Stimulated activated CD4-positive, alpha-beta T cell treated with anti-CD3 and anti-CD28 coated beads, Interleukin-15, amount 100 ng/mL, for 1 hour (primary cell): Measurements from ENCODE around the gene STMN1.

Experiments used
- DNase-seq, 2 donors: peaks; one replicate each; pipeline ENCODE4 v3.0.0-alpha.2; 2020; ENCODE audit warnings: low read depth in 1 of 2, low spot score in 1 of 2

Gene STMN1

DNA sequence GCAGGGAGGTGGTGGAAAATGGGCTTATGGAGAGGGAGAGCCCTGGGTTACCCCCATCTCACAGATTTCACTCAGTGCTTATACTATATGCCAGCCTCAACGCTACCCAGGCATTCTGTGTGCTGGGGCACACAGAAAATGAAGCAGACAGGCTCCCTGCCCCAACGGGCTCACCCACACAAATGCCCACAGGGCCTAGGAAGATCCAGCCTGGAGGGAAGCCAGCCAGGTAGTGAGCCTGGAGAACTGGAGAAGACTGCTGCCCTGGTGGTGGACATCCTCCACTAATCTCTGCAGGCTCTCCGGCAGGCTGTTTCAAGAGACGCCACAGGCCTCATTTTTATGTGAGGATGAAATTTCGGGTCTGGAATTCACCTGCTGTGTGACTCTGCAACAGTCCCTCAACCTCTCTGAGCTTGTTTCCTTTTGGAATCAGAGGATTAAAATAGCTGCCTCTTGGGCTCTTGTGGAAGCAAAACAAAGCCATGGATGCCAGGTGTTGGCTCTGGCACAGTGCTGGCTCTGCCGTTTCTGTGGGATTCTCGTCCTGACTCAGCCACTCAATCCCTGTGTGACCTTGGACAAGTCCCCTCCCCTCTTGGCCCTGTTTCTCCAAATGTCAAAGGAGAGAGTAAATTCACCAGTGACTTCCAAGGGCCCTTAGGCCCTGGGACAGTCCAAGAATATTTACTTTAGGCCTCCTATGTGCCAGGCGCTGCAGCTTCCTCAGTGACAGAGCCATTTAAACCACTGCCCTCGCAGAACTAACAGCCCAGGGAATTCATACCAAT, 34.3 kb downstream of the STMN1 start:
- DNase-seq, result no peak

DNA sequence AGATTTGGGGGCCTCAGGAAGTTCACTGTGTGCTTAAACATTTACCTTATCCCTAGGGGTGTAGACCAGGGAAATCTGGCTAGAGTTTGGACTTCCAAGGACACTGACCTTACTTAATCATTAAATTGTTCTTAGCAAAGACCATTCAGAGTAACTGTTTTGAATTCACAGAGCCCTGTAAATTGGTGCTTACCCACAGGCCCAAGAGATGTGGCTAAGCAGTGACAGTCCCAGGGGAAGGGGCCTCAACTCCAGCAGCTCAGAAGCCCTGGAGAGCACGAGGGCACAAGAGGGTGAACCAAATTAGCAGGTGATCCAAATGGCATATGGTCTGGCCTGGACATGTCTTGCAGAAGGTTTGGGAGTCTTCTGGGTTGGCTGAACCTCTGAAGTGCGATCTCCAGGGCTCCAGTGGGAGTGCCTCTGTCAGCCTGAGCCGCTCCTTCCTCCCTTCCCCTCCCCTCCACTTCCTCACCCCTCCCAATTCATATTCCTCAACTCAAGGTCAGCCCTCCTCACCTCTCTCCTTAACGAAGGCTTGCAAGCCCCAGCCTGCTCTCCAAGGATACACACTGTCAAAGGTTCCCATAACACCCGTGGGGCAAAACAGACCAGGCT, 35.0 kb downstream of the STMN1 start:
- no peak for DNase-seq

DNA sequence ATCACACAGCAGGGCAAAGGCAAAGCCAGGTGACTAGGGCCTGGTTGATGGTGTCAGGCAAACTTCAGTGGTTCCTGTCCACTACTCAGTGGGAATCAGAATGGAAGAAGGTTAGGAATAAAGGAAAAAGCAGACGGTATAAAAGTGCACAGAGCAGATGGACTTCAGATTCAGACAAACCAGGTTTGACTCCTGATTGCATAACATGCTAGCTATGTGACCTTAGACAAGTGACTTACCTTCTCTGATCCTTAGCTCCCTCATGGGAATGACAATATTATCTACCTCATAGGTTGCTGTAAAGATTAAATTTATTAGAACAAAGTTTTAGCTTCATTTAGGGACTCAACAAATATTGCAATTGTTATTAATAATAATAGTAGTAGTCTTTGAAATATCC, 35.6 kb downstream of the STMN1 start:
- DNase-seq, result no peak

DNA sequence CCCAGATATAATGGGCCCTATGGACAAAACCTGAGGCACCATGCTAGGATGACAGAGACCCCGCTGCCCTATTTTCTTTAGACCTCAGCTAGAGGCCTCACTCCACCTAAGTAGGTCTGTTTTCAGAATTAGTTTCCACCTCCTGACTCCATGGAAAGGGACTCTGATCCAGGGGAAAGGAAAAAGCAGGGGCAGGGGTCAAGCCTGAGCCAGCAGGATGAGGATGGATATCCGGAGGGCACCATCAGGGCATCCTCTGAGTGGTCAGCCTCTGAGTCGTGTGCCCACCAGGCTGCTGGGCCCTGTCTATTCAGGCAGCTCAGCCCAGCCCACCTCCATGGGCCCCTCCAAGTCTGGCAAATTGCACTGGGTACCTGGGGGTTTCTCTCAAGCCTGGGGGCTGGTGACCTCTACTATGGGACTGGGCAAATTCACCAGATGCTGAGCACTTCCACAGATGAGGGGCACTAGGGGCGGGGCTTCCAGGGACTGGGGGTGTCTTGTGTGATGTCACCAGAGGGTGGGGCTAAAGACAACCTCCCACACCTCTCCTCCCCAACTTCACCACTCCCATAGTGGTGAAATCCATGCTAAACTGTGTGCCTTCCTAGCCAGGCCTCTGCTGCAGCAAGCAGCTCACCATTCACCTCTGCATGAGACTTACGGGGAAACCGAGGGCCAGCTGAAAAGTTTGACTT, 36.2 kb downstream of the STMN1 start:
- no peak for DNase-seq

DNA sequence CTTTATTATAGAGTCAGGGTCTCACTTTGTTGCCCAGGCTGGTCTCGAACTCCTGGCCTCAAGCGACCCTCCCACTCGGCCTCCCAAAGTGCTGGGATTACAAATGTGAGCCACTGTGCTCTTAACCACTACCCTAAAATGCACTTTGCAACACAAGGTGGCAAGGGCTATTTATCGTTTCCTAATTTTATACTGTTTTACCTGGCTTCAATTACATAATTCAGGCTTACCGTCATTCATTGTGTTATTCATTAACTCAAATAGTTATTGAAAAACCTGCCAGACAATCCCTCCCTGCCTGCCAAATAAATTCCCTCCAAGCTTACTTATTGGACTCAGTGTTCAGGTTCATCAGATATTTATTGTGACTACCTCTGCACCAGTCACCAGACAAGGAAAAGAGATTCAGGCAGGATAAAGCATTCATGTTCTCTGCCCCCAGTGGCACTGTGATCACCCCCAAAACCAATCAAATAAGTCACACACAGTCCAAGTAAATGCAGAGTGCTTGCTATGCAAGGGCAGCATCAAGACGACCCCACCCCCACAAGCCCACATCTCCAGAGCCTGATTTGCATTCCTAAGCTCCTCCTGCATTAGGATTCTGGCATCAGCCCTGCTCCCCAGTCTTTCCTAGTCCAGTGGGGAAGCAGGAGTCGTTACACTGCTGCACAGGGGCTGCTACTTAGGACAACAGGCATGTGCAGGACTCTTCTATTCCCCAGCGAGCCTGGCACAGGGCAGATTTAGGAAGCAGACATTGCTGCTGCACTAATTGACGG, 38.8 kb downstream of the STMN1 start:
- no peak for DNase-seq

DNA sequence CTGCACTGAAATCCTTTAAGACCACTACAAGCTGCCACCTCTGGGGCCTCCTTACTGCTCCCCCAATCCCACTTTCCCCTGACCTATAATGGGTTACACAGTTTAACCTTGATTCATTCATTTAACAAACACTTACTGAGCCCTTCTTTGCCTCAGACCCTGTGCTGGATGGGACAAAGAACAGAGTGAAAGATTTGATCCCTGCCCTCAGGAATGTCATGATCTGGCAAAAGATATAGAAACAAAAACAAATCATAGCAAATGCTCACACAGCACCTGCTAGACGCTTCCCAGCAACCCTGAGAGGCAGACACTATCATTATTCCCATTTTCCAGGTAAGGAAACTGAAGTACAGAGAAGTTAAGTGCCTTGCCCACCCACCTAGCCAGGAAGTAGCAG, 39.9 kb downstream of the STMN1 start:
- no peak for DNase-seq

DNA sequence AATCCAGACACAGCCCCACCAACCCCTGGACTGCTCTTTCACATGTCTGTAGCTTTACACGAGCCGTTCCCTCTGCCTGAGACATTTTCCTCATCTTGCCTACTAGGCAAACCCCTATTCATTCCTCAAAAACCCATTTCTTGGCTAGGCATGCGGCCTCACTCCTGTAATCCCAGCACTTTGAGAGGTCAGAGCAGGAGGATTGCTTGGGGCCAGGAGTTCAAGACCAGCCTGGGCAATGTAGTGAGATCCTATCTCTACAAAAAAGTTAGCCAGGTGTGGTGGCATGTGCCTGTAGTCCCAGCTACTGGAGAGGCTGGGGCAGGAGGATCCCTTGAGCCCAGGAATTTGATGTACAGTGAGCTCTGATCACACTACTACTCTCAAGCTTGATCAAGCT, 41.8 kb downstream of the STMN1 start:
- no peak for DNase-seq

DNA sequence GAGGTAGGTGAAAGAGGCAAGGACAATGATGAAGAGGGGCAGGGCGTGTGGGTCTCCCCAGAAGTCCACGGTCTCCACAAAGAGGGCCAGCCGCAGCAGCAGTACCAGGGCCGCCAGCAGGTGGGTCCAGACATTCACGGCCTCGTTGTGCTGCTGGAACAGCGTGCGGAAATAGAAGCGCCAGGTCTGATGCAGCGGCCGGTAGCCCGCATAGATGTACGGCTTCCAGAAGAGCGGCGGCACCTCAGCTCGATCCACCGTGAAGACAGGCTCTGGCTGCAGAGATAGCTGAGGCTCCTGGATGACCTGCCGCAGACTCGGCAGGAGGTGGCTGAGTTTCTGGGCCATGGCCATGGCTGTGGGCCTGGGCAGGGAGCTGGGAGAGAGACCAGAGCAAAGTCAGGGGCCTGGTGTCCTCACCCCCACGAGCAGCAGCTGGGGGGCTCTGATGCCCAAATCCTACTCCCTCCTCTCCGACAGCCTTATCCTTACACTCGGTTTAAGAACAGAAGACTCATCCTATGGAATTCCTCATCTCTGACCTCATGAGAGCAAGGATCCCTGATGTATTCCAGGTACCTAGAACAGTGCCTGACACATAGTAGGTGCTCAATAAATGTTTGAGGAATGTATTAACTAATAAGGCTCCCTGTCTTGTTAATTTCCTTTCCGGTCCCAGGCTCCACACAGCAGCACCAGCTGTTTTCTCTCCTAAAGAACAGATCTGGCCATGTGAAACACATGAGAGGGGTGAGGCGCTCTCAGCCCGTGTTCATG, 42.5 kb downstream of the STMN1 start:
- DNase-seq, result no peak

DNA sequence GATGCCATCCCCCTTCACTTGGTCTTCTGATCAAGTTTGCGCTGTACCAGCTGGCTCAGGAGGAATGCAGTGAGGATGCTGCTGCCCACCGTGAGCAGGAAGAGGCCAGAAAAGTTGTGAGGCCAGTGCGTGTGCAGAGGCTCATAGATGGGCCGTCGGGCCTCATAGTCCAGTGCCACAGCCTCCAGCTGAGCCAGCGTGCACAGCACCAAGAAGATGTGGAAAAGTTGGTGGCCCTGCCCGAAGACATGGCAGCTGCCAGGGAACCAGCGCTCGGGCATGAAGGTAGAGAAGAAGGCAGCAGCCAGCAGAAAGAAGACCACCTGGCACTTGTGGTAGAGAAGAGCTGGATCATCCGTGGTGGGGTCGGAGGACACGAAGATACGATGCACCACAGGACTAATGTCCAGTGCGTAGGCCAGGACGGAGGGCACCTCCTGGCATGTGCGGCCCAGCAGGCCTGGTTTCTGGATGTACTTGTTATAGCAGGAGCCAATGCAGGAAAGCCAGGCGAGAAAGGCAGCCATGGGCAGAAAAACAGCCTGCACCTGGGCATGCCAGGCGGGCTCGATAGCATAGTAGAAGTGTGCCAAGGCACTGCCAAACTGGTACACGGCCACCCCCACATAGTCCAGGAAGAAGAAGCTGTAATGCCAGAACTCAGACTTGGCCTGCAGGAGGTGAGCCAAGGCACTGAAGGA, 43.3 kb downstream of the STMN1 start:
- no peak for DNase-seq

DNA sequence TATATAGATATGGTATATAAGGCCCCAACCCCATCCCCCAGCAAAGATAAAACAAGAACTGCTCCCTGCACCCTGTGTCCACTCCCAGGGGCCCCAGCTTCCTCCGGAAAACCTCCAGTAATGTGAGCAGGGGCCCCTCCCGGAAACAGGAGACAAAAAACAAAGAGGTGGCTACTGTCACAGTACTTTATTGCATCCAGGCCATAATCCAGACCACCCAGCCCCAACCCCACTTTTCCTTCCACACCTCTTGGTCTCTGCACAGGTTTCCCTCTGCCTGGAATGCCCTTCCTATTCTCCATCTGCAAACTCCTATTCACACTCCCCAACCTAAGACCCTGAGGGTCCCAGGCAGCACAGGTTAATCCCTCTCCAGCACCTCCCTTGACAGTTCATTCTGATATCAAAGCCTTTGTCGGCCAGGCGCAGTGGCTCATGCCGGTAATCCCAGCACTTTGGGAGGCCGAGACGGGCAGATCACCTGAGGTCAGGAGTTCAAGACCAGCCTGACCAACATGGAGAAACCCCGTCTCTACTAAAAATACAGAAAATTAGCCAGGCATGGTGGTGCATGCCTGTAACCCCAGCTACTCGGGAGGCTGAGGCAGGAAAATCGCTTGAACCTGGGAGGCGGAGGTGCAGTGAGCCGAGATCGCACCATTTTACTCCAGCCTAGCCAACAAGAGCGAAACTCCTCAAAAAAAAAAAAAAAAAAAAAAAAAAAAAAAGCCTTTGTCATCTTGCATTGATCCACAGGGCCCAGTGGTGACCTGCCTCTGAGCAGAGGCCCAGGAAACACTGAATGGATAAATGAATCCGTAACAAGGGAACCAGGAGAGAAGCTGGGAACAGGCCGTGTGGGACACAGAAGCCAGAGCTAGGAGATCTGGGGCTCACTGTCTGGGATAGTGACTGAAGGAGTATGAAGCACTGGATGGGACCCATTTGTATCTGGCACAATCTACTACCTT, 44.6 kb downstream of the STMN1 start:
- DNase-seq, result no peak

DNA sequence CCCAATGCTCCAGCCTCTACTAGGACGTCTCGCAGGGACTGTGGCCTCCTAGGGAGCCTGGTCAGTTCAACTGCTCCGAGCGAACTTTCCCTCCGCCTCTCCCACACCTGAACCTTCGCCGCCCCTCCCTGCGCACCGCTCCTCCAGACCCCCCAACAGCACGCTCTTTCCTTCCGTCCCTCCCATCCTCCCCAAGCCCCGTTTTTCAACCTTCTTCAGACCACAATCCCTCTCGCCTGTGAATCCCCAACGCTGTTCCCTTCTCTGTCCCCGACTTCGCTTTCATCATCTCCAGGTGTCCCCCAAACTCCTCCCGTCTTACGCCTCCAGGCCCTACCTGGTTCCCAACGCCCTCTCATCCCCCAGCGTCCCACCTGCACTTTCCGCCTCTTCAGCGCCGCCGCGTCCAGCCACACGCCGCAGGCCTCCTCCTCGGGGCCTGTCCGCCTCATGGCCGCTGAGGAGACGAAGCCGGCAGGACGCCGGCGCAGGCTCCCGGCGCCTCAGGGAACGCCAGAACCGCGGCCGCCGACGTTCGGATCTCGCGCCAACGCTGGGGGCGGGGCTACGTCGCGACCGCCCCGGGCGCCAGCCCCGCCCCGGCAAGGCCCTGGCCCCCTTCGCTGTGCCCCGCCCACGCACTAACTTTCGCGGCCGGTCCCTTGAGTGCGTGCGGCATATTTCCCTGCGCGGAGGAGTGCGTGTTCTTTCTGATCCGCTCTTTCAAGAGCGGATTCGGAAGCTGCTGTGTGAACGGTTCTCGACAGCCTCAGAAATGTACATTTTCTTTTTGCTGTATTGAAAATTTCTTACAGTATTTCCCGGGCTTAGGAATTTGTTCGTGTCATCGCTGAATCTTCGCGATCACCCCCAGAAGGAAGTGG, 47.1 kb downstream of the STMN1 start, which contains the start of gene AUNIP:
AUNIP (minus strand) TSS at position 552 of the 884 bp plus-strand sequence; CDS start at position 452, 100 bp downstream.
- peak; percentile 78 to 85 for DNase-seq

DNA sequence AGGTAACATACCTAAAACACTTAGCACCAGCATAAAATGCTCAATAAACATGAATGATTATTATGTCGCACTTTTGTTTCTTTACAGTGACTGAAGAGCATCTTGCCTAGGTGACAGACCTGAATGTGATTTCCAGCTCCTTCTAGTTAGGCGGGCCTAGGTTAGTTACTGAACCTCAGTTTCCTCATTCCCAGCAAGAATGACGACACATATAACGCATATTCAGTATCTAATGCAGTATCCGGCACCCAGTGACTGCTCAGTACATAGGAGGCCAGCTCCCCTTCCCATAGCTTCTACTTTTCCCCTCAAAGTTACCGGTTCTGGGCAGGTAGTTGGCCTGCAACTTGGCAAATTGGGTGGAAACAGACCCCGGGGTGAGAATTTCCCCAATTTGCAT, 47.7 kb downstream of the STMN1 start:
- no peak for DNase-seq

DNA sequence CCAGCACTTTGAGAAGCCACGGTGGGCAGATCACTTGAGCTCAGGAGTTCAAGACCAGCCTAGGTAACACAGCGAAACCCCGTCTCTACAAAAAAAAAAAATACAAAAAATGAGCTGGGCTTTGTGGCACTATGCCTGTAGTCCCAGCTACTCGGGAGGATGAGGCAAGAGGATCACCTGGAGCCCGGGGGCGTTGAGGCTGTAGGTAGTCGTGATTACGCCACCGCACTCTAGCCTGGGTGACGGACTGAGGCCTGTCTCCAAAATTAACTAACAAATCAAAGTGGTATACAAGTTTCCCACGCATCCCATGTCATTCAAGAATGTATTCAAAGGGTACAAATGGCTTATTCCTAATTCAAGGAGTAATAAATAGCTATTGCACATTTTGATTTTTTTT, 49.4 kb downstream of the STMN1 start:
- no peak for DNase-seq

DNA sequence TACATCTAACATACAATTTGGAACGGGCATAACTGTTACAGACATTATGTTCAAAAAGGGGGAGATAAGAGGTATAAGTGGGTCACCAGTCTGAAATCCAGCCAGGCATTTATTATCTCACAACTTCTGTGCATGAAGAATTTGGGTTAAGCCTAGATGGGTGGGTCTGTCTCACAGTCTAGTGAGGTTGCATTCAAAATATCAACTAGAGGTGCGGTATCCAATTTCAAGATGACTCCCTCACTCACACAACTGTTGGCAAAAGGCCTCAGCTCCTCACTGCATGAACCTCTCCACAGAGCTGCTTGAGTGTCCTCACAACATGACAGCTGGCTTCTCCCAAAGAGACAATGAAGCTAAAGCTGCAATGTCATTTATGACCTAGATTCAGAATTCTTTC, 51.7 kb downstream of the STMN1 start:
- no peak for DNase-seq
